Activated CD8-positive, alpha-beta memory T cell treated with anti-CD3 and anti-CD28 coated beads, Interleukin-2, amount 50 U/mL, for 24 hours (primary cell): ENCODE measurements around the gene TMEM115.

Experiments used
- DNase-seq: peaks from one replicate; pipeline ENCODE4 v3.0.0-alpha.2; 2020; ENCODE audit errors: extremely low read depth

The TMEM115 gene

GRCh38 chr3:50358911-50359759 is at the start of gene TMEM115:
Gene TMEM115, minus strand, starts transcription at chr3:50359521. Its CDS starts 458 bp downstream, at chr3:50359063.
- DNase-seq, result peak; percentile 91

- DNase-seq, result no peak
These were observed 49.2 kb upstream of the TMEM115 start for GRCh38 chr3:50408443-50408944.

- no peak for DNase-seq
These were observed 47.2 kb upstream of the TMEM115 start for GRCh38 chr3:50406487-50406886.

GRCh38 chr3:50405249-50405648 is 45.9 kb upstream of the TMEM115 start:
- DNase-seq, result no peak

- no peak for DNase-seq
These were observed 42.8 kb upstream of the TMEM115 start for GRCh38 chr3:50401978-50402595.

- no peak for DNase-seq
These were observed 37.2 kb upstream of the TMEM115 start for GRCh38 chr3:50396502-50396901.

- no peak for DNase-seq
These were observed 35.9 kb upstream of the TMEM115 start for GRCh38 chr3:50395070-50395860.

- DNase-seq, result no peak
These were observed 33.7 kb upstream of the TMEM115 start for GRCh38 chr3:50393061-50393460.

GRCh38 chr3:50392101-50392715 is 32.9 kb upstream of the TMEM115 start:
- DNase-seq, result no peak

GRCh38 chr3:50390508-50391224 is 31.3 kb upstream of the TMEM115 start:
- no peak for DNase-seq

GRCh38 chr3:50389414-50389767 is 30.1 kb upstream of the TMEM115 start:
- DNase-seq, result no peak

- DNase-seq, result no peak
These were observed 29.5 kb upstream of the TMEM115 start for GRCh38 chr3:50388720-50389413.

GRCh38 chr3:50388016-50388719 is 28.8 kb upstream of the TMEM115 start:
- DNase-seq, result no peak

- DNase-seq, result no peak
These were observed 26.4 kb upstream of the TMEM115 start for GRCh38 chr3:50385754-50386153.

- DNase-seq, result no peak
These were observed 24.4 kb upstream of the TMEM115 start for GRCh38 chr3:50383750-50384149.

- no peak for DNase-seq
These were observed 23.4 kb upstream of the TMEM115 start for GRCh38 chr3:50382722-50383121.

- no peak for DNase-seq
These were observed 22.1 kb upstream of the TMEM115 start for GRCh38 chr3:50381383-50381782.

GRCh38 chr3:50380405-50381085 is 21.2 kb upstream of the TMEM115 start:
- no peak for DNase-seq

- no peak for DNase-seq
These were observed 19.4 kb upstream of the TMEM115 start for GRCh38 chr3:50378757-50379156.
